COLO829 (cell line): ENCODE results near the gene MRAP2.

Experiments
- DNase-seq: peaks from one replicate; pipeline ENCODE4 v3.0.0; 2012; ENCODE audit warnings: low spot score

MRAP2 gene

GRCh38 chr6:84135291-84135690, 101.7 kb downstream of the MRAP2 start:
- DNase-seq: no peak

GRCh38 chr6:84136364-84137050, 102.9 kb downstream of the MRAP2 start:
- no peak for DNase-seq

GRCh38 chr6:84137051-84137375, 103.4 kb downstream of the MRAP2 start:
- no peak for DNase-seq

GRCh38 chr6:84137989-84138575, 104.5 kb downstream of the MRAP2 start:
- DNase-seq: no peak

- DNase-seq: no peak
These were observed 105.7 kb downstream of the MRAP2 start for GRCh38 chr6:84139311-84139710.
